ENCODE measurements around the gene SLA2. TPM values are rescaled to one million over a fixed set of nuclear protein-coding genes. Genes with fewer than 3 reads are reported as not detected.
A peak's percentile ranks its signal among the peaks of the same experiment; 100 is the strongest.
"Not testable (repeated sequence)": the region's sequence is repeated elsewhere in the genome, so short reads cannot be mapped to it uniquely, and the experiment has no call there.

Gene SLA2
- total RNA-seq, 1 donor from 2014 or later: not detected

DNA sequence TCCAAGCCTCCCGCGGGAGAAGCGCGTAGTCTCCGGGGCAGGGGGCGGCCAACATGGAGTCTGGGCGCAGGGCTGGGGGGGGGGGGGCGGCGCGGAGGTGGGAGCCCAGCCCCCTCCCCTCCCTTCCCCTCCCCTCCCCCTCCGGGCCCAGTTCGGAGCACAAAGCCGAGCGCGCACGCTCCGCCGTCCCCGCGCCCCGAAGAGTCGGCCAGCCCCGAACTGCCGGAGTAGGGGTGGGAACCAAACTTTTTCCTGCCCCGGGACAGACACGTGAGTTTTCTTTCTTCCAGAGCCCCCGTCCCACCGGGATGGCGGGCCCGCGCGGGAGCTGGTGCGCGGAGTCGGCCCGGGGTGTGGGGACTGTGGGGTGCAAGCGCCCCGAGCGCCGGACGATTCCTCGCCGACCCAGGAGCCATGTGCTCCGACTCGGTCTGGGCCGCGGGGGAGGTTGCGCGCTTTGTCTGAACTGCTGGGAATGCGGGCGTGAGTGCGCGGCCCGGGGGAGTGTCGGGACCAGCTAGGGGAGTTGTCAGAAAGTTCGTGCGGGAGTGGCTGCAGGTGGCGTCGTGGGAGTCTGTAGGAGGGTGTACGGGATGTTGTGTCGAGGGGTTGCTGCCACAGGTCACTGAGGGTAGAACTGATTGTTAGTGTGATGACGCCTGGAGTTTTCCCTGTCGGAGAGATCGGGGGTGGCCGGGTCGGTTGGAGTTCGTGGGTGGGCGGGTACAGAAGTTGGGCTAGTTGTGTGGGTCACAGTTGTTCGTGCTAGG lies 71.4 kb downstream of the SLA2 start:
- peak; percentile 15 to 69 for DNase-seq (ENCODE audit: low read depth in 2 of 2)

GRCh38 chr20:36573798-36574365 lies 72.1 kb downstream of the SLA2 start:
- DNase-seq (ENCODE audit: low read depth in 2 of 2): peak in 1 of 2 donors; percentile 38

- DNase-seq (ENCODE audit: low read depth in 2 of 2): peak; percentile 71 to 87
Observed at GRCh38 chr20:36573103-36573797, 72.7 kb downstream of the SLA2 start, which contains the start of gene TGIF2. Gene TGIF2, plus strand, starts transcription at chr20:36573597. Its CDS starts 5,178 bp downstream, at chr20:36578775.

DNA sequence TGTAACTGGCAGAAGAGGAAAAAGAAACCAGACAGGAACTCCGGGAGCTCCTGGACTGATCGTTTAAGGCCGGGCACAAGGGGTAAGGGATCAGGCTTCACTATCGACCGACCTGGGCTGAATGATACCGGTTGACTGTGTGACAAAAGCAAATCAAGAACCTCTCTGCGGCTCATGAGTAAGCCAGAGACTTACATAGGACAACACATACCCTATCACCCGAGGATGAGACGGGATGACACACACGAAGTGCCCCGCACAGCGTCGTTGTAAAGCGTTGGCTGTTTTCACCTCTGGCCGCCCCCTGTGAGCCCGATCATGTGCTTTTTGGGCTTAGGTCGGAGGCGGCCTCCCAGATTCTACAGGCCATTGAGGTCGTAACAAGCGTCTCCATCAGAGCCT lies 73.3 kb downstream of the SLA2 start:
- peak in 1 of 2 donors; percentile 29 for DNase-seq (ENCODE audit: low read depth in 2 of 2)

GRCh38 chr20:36571564-36572504 lies 74.2 kb downstream of the SLA2 start:
- no peak for DNase-seq (ENCODE audit: low read depth in 2 of 2)

- peak in 1 of 2 donors; percentile 9 for DNase-seq (ENCODE audit: low read depth in 2 of 2)
Observed at GRCh38 chr20:36569847-36570429, 76.1 kb downstream of the SLA2 start.

DNA sequence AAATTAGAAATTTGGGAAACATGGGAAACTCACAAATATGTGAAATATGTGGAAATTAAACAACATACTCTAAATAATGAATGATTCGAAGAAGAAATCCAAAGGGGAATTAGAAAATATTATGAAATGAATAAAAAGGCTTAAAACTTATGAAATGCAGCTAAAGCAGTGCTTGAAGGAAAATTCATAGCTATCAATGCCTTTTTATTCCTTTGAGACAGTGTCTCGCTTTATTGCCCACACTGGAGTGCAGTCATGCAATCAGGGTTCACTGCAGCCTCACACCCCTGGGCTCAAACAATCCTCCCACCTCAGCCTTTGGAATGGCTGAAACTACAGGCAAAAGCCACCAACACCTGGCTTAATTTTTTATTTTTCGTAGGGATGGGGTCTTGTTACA lies 80.5 kb downstream of the SLA2 start:
- no peak for DNase-seq (ENCODE audit: low read depth in 2 of 2)

GRCh38 chr20:36564726-36565121 lies 81.3 kb downstream of the SLA2 start:
- DNase-seq (ENCODE audit: low read depth in 2 of 2): not testable (repeated sequence)

GRCh38 chr20:36564078-36564725 lies 81.8 kb downstream of the SLA2 start:
- DNase-seq (ENCODE audit: low read depth in 2 of 2): not testable (repeated sequence)

GRCh38 chr20:36563374-36563773 lies 82.6 kb downstream of the SLA2 start:
- DNase-seq (ENCODE audit: low read depth in 2 of 2): no peak

DNA sequence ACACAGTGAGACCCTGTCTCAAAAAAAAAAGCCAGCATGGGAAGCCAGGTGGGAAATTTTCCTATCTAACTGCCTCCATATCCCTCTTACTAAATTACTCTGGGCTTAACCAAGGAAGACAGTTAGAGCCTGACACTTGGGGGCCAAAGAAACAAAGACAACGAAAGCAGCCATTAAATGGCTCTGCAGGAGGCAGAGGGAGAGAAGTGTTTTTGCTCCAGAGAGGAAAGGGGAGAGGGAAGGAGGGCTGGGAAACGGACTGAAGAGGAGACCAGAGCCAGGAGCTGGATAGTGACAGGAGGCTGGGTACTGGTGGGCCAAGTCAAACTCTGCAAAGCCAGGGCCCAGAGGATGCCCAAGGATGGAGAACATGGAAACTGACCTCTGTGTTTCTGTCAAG lies 83.3 kb downstream of the SLA2 start:
- no peak for DNase-seq (ENCODE audit: low read depth in 2 of 2)

Other genes with a start within 250 kb of the SLA2 start
- gene MYL9, start 104.7 kb downstream of the SLA2 start, total RNA-seq: 0.77 and 1.8 TPM in 2 replicates
- 17.7 and 29.0 TPM in 2 replicates for gene TGIF2, start 72.6 kb downstream of the SLA2 start, total RNA-seq
- gene RAB5IF, start 40.4 kb downstream of the SLA2 start, total RNA-seq: 71.2 and 76.9 TPM in 2 replicates
- gene NDRG3, start 99.9 kb upstream of the SLA2 start, total RNA-seq: 28.3 and 28.9 TPM in 2 replicates
- 16.4 and 18.7 TPM in 2 replicates for gene DSN1, start 127.6 kb upstream of the SLA2 start, total RNA-seq
- 0.13 TPM in 2 replicates for gene TLDC2, start 229.9 kb upstream of the SLA2 start, total RNA-seq

All from dermis microvascular lymphatic vessel endothelial cell (primary cell).